HG02642 (cell line): ENCODE measurements around the gene HCFC1.

ENCODE experiments used
- ATAC-seq: cut with Tn5 transposase; IDR thresholded peaks from one replicate; pipeline ENCODE4 v1.9.1; 2021; ENCODE audit warnings: mild to moderate bottlenecking; ENCODE audit not compliant: unreplicated experiment, poor library complexity

The HCFC1 gene

GRCh38 chrX:153909024-153909979 lies 62.3 kb downstream of the HCFC1 start:
- ATAC-seq, result no peak

- no peak for ATAC-seq
Observed at GRCh38 chrX:153908219-153908860, 63.3 kb downstream of the HCFC1 start.

GRCh38 chrX:153907456-153907855 lies 64.2 kb downstream of the HCFC1 start:
- ATAC-seq, result no peak

- no peak for ATAC-seq
Observed at GRCh38 chrX:153906126-153906917, 65.3 kb downstream of the HCFC1 start.

GRCh38 chrX:153905481-153906095 lies 66.0 kb downstream of the HCFC1 start:
- no peak for ATAC-seq

GRCh38 chrX:153903991-153904957 lies 67.3 kb downstream of the HCFC1 start, which contains the start of gene AVPR2:
TSS of gene AVPR2 (plus strand) at chrX:153904673. CDS start at chrX:153905146, 473 bp downstream.
- ATAC-seq, result no peak

- no peak for ATAC-seq
Observed at GRCh38 chrX:153903238-153903980, 68.2 kb downstream of the HCFC1 start.

GRCh38 chrX:153902385-153902784 lies 69.2 kb downstream of the HCFC1 start:
- ATAC-seq, result no peak

- no peak for ATAC-seq
Observed at GRCh38 chrX:153901753-153902140, 69.9 kb downstream of the HCFC1 start.

- no peak for ATAC-seq
Observed at GRCh38 chrX:153900831-153901752, 70.5 kb downstream of the HCFC1 start.

- no peak for ATAC-seq
Observed at GRCh38 chrX:153897899-153898298, 73.7 kb downstream of the HCFC1 start.
